Panc1 (cell line): ENCODE data around the gene KLF6.

Experiments used
- CTCF ChIP-seq: fragments of 450-650 bp; IDR thresholded peaks from 2 replicates; pipeline ENCODE4 v1.5.1; 2017; ENCODE audit warnings: mild to moderate bottlenecking
- REST ChIP-seq, 2 experiments: IDR thresholded peaks; 2 replicates each; pipeline ENCODE4 v1.6.1; 2011 to 2012; ENCODE audit warnings: low read depth in 2 of 2, control low read depth in 1 of 2, low read length in 1 of 2, mild to moderate bottlenecking in 1 of 2, moderate library complexity in 1 of 2; ENCODE audit not compliant: insufficient read depth in 1 of 2
- SIN3A ChIP-seq: IDR thresholded peaks from 2 replicates; pipeline ENCODE4 v1.6.1; 2012; ENCODE audit warnings: low read depth, mild to moderate bottlenecking, low read length, moderate library complexity, borderline replicate concordance; ENCODE audit not compliant: insufficient read depth

- TF ChIP-seq CTCF: no peak
- no peak for TF ChIP-seq REST (IDR thresholded peaks at IDR 0.05; ENCODE audit: insufficient read depth in 1 of 2, low read depth in 2 of 2, low read length in 1 of 2)
- no peak for TF ChIP-seq SIN3A
These were observed 18.8 kb downstream of the KLF6 start for GRCh38 chr10:3766046-3766756.
